ENCODE data around the gene ANKS1B. TPM values are rescaled to one million over a fixed set of nuclear protein-coding genes. Genes with fewer than 3 reads are reported as not detected.
"Not testable (repeated sequence)": the region's sequence is repeated elsewhere in the genome, so short reads cannot be mapped to it uniquely, and the experiment has no call there.

ANKS1B gene
- total RNA-seq, 4 donors from 2014 or later: 0.88 to 10.7 (median 4.4) TPM

GRCh38 chr12:99648183-99648582 lies 336.6 kb downstream of the ANKS1B start:
- no peaks in the 10 kb centered on the region for H3K27me3 ChIP-seq

DNA sequence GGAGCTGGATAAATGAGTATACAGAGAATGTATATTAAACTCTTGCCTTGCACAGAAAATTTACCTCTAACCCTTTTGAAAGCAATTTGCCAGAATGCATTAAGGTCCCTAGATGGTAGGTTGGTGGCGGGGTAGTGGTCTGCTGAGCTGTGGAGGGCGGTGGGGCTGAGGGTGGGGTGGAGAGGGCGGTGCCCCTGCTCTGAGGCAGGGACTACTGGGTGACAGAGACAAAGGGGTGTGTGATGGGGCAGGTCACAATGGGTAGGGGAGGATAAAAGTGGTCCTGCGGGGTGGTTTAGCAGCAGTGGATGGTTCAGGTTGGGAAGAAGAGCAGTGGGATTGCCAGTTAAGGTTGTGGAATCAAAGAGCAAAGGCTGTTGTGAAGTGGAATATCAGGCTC lies 337.3 kb downstream of the ANKS1B start, which contains the start of gene GARIN6:
TSS of gene GARIN6 (plus strand) at position 301 of the 400 bp plus-strand sequence. CDS start 422 bp downstream, outside the sequence.
- TF ChIP-seq CTCF (IDR thresholded peaks at IDR 0.05) (no peak), POLR2A (IDR thresholded peaks at IDR 0.05) (no peak)
- Histone ChIP-seq H3K9me3 (no peaks in the 10 kb centered on the region), H3K27me3 (no peaks in the 10 kb centered on the region), H3K36me3 (no peaks in the 10 kb centered on the region), H3K27ac (no peak within 1 kb of the TSS), H3K4me3 (no peak within 1 kb of the TSS), H3K4me1 (no peaks in the 10 kb centered on the region)
- DNase-seq: no peak

More at GRCh38 chr12:99648183-99648582, 336.6 kb downstream of the ANKS1B start:
- Histone ChIP-seq H3K27ac (no peak overlapping the region), H3K4me3 (no peak overlapping the region), H3K9me3 (no peaks in the 10 kb centered on the region), H3K4me1 (no peaks in the 10 kb centered on the region), H3K36me3 (no peaks in the 10 kb centered on the region)
- DNase-seq: peak in 1 of 3 donors; percentile 15
- TF ChIP-seq CTCF (IDR thresholded peaks at IDR 0.05) (no peak), POLR2A (IDR thresholded peaks at IDR 0.05) (no peak)

DNA sequence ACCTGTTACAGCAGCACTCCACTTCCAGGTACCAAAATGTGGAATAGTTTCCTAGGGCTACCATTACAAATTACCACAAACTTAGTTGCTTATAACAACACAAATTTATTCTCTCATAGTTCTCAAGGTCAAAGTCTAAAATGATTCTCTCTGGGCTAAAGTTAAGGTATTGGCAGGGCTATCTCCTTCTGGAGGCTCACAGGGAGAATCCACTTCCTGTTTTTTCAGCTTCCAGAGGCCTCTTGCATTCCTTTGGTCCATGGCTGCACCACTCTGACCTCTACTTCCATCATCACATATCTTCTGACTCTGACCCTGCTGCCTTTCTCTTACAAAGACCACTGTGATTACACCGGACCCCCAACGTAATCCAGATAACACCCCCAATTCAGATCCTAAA lies 340.1 kb downstream of the ANKS1B start:
- DNase-seq: no peak
- H3K4me3 ChIP-seq: no peak overlapping the region
- H3K4me1 ChIP-seq: no peaks in the 10 kb centered on the region
- H3K36me3 ChIP-seq: no peaks in the 10 kb centered on the region
- H3K9me3 ChIP-seq: no peaks in the 10 kb centered on the region
- no peak overlapping the region for H3K27ac ChIP-seq
- H3K27me3 ChIP-seq: no peaks in the 10 kb centered on the region
- TF ChIP-seq CTCF (IDR thresholded peaks at IDR 0.05) (no peak), POLR2A (IDR thresholded peaks at IDR 0.05) (no peak)

- no peak for DNase-seq
- no peaks in the 10 kb centered on the region for H3K9me3 ChIP-seq
- H3K4me1 ChIP-seq: no peaks in the 10 kb centered on the region
- no peaks in the 10 kb centered on the region for H3K27me3 ChIP-seq
- H3K36me3 ChIP-seq: no peaks in the 10 kb centered on the region
- H3K4me3 ChIP-seq: no peak overlapping the region
- H3K27ac ChIP-seq: no peak overlapping the region
- TF ChIP-seq POLR2A (IDR thresholded peaks at IDR 0.05) (no peak), CTCF (IDR thresholded peaks at IDR 0.05) (no peak)
Measured at GRCh38 chr12:99627459-99627858, 357.3 kb downstream of the ANKS1B start.

- H3K4me3 ChIP-seq, H3K27me3 ChIP-seq, H3K4me1 ChIP-seq, H3K36me3 ChIP-seq, H3K9me3 ChIP-seq, DNase-seq, H3K27ac ChIP-seq: not testable (repeated sequence)
Measured at GRCh38 chr12:99624591-99624990, 360.1 kb downstream of the ANKS1B start.

DNA sequence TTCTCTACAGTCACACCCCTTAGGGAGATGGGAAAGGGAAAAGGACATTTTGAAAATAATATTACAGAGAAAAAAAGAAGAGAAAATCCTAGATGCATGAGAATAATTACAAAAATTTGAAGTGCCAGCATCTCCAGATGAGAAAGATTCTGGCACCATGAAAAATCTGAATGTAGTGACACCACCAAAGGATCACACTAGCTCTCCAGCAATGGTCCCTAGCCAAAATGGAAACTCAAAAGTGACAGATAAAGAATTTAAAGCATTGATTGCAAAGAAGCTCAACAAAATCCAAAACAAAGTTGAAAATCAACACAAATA lies 364.6 kb downstream of the ANKS1B start:
- TF ChIP-seq CTCF (IDR thresholded peaks at IDR 0.05) (no peak), POLR2A (IDR thresholded peaks at IDR 0.05) (no peak)
- H3K27me3 ChIP-seq: no peaks in the 10 kb centered on the region
- H3K27ac ChIP-seq: no peak overlapping the region
- no peak for DNase-seq
- peaks cover 0 to 3% (median 0%) of the 10 kb centered on the region in 4 donors for H3K9me3 ChIP-seq
- no peak overlapping the region for H3K4me3 ChIP-seq
- H3K4me1 ChIP-seq: no peaks in the 10 kb centered on the region
- no peaks in the 10 kb centered on the region for H3K36me3 ChIP-seq

Measured in Peyer's patch (tissue), 4 donors.